ENCODE measurements around the gene PRKCQ. TPM values are rescaled to one million over a fixed set of nuclear protein-coding genes. Genes with fewer than 3 reads are reported as not detected.
"Not testable (repeated sequence)": the region's sequence is repeated elsewhere in the genome, so short reads cannot be mapped to it uniquely, and the experiment has no call there.

The PRKCQ gene
- total RNA-seq, 2 experiments from 2014 or later, result 49.5 to 53.0 TPM

DNA sequence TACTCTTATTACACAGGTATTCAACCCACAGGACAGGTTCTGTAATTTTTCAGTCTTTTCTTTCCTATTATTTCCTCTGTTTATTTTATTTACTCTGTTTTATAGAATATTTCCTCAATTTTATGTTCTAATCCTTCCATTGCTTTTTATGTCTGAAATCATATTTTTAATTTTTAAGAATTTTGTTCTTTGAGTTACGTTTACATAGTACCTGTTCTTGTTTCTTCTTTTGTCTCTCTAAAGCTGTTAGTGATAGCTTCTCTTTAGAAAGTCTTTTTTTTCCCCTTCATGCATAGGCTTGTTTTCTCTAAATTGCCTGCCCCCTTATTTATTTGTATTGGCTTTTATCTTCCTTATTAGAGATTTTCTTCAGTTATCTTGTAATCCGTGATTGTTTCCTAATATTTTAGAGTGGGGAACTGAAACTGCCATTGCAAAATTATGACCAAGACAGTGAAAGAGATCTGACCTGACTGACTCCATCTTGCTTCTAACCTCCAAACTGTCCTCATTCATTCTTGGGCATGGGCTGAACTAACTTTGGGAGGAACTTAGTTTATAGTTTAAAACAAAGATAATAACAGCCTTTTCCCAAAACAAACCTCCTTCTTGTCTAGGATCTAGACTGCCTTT is 189.7 kb downstream of the PRKCQ start:
- no peaks in the 10 kb centered on the region for H3K27me3 Mint-ChIP-seq (ENCODE audit: low read depth)
- peaks cover 18% of the 10 kb centered on the region for H3K4me1 Mint-ChIP-seq (ENCODE audit: low read depth)
- H3K36me3 Mint-ChIP-seq (ENCODE audit: low read depth), result peaks cover 18% of the 10 kb centered on the region
- intact Hi-C loops (cut with micrococcal nuclease), result loop anchor here (10.0 kb wide), 1 partner anchor 446 kb away; no protein-coding TSS in a partner anchor
- CTCF ChIA-PET, result interaction anchor here (0.6 to 4.8 kb wide), 3 partner anchors 12 to 304 kb away, joined by 3 to 22 read pairs (median 4); no protein-coding TSS in a partner anchor
- H3K4me3 Mint-ChIP-seq, result no peak overlapping the region
- H3K9me3 Mint-ChIP-seq, result peaks cover 25% of the 10 kb centered on the region
- DNase-seq, result no peak
- H3K27ac Mint-ChIP-seq, result no peak overlapping the region

DNA sequence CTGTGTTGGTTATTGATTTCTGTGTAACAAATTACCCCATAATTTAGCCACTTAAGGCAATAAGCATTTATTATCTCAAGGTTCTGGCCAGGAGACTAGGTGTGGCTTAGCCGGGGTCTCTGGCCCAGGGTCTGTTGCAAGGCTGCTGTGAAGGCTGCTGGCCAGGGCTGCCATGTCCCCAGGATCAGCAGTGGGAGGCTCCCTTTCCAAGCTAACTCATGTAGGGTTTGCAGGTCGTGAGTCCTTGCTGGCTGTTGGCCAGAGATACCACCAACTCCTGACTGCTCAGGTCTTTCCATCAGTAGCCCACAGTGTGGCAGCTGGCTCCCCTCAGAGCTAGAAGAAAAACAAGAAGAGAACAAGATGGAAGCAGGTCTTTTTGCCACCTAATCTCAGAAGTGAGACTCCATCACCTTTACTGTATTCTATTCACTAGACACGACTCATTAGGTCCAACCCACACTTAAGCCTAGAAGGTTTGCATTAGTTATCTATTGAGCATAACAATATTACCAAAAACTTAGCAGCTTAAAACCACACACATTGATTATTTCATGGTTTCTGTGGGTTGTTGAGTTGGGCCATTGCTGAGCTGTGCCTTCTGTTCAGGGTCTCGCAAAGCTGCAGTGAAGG is 191.7 kb downstream of the PRKCQ start:
- intact Hi-C loops (cut with micrococcal nuclease), result no loop called here
- Mint-ChIP-seq H3K27ac (peak overlapping the region; percentile 68), H3K4me1 (ENCODE audit: low read depth) (peaks cover 18% of the 10 kb centered on the region), H3K36me3 (ENCODE audit: low read depth) (peaks cover 14% of the 10 kb centered on the region), H3K4me3 (no peak overlapping the region), H3K27me3 (ENCODE audit: low read depth) (no peaks in the 10 kb centered on the region), H3K9me3 (peaks cover 25% of the 10 kb centered on the region)
- DNase-seq, result peak; percentile 30
- CTCF ChIA-PET, result interaction anchor here (0.5 to 4.8 kb wide), 7 partner anchors 14 to 954 kb away, joined by 3 to 22 read pairs (median 4); partner anchors contain the start of gene PFKFB3

DNA sequence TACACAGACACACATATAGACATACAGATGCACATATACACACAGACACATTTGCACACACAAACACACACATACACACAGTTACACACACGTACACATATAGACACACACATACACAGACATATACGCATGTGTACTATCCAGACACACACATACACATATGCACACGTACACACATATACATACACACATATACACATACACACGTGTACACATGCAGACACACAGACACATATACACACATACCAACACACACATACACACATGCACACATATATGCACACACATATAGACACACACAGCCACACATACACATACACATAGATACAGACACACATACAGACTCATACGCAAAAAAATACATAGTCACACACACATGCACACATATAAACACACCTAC is 193.1 kb downstream of the PRKCQ start:
- Mint-ChIP-seq H3K27me3 (ENCODE audit: low read depth) (no peaks in the 10 kb centered on the region), H3K36me3 (ENCODE audit: low read depth) (peaks cover 14% of the 10 kb centered on the region), H3K27ac (no peak overlapping the region), H3K4me1 (ENCODE audit: low read depth) (peaks cover 33% of the 10 kb centered on the region), H3K9me3 (peaks cover 25% of the 10 kb centered on the region), H3K4me3 (no peak overlapping the region)
- intact Hi-C loops (cut with micrococcal nuclease), result no loop called here
- CTCF ChIA-PET, result interaction anchor here (2.3 kb wide), 1 partner anchor 185 kb away, joined by 7 read pairs; the partner anchor contains the start of gene PFKFB3
- DNase-seq, result no peak

DNA sequence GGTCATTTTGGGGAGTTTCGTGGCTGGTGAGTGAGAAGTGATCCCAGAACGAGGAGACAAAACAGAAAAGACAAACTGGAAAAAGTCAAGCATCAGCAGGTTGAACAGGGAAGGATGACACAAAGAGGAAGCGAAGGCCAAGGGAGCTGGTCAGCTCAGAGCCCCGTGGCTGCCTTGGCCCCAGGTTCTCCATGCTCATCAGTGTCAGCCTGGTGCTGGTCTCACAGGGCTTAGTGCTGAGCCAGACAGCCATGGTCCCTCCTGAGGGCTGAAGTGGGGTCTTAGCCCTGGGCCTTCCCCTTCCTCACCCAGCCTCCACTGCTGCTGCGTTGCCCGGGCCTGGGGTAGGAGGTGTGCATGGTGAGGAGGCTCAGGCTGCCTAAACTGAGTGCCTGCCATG is 193.7 kb downstream of the PRKCQ start:
- Mint-ChIP-seq H3K27me3 (ENCODE audit: low read depth) (no peaks in the 10 kb centered on the region), H3K36me3 (ENCODE audit: low read depth) (peaks cover 15% of the 10 kb centered on the region), H3K4me1 (ENCODE audit: low read depth) (peaks cover 39% of the 10 kb centered on the region), H3K4me3 (no peak overlapping the region), H3K9me3 (peaks cover 31% of the 10 kb centered on the region), H3K27ac (no peak overlapping the region)
- intact Hi-C loops (cut with micrococcal nuclease), result no loop called here
- CTCF ChIA-PET, result interaction anchor here (0.9 to 2.3 kb wide), 2 partner anchors 15 to 184 kb away, joined by 6 to 7 read pairs; partner anchors contain the start of gene PFKFB3
- DNase-seq, result no peak

DNA sequence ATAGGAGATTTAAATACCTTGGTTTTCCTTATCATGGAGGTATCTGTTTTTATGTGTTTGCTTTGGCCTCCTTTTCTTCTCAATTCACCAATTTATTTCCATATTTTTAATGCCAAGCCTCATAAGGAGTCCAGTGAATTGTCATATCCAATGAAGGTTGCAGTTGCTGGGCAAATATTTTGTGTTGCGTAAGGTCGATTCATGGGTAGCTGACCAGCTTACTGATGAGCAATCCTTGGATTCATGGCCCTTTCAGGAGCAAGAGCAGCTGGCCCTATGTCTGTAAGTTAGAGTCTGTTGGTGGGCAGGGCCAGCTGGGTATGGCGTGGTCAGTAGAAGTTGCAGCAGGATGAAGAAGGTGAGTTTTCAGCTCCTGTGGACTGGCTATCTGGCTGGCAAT is 194.4 kb downstream of the PRKCQ start:
- Mint-ChIP-seq H3K4me3 (no peak overlapping the region), H3K9me3 (peaks cover 32% of the 10 kb centered on the region), H3K4me1 (ENCODE audit: low read depth) (peaks cover 45% of the 10 kb centered on the region), H3K36me3 (ENCODE audit: low read depth) (peaks cover 17% of the 10 kb centered on the region), H3K27me3 (ENCODE audit: low read depth) (no peaks in the 10 kb centered on the region), H3K27ac (no peak overlapping the region)
- CTCF ChIA-PET, result interaction anchor here (0.9 to 2.3 kb wide), 2 partner anchors 16 to 183 kb away, joined by 6 to 7 read pairs; partner anchors contain the start of gene PFKFB3
- no peak for DNase-seq
- intact Hi-C loops (cut with micrococcal nuclease), result no loop called here

DNA sequence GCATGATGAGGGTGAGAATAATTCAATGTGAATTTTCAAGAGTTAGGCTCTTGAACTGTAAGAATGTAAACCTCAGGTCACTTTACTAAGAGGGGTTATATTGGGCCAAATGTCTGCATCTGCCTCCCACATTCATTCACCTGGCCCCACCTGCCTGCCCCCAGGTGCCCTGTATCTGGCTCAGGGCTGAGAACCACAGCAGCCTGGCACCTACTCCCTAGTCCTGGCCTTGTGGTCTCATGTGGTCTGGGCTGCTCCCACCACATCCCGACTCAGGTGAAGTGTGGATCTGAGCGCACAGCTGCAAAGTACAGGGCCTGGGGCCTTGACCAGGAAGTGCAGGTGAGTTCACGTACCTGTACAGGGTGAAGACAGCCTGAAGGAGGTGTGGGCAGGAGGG is 195.2 kb downstream of the PRKCQ start:
- CTCF ChIA-PET, result interaction anchor here (2.3 kb wide), 1 partner anchor 182 kb away, joined by 7 read pairs; the partner anchor contains the start of gene PFKFB3
- H3K27me3 Mint-ChIP-seq (ENCODE audit: low read depth), result no peaks in the 10 kb centered on the region
- peaks cover 37% of the 10 kb centered on the region for H3K9me3 Mint-ChIP-seq
- no peak overlapping the region for H3K4me3 Mint-ChIP-seq
- no peak for DNase-seq
- H3K36me3 Mint-ChIP-seq (ENCODE audit: low read depth), result peaks cover 19% of the 10 kb centered on the region
- peaks cover 45% of the 10 kb centered on the region for H3K4me1 Mint-ChIP-seq (ENCODE audit: low read depth)
- intact Hi-C loops (cut with micrococcal nuclease), result no loop called here
- H3K27ac Mint-ChIP-seq, result no peak overlapping the region

DNA sequence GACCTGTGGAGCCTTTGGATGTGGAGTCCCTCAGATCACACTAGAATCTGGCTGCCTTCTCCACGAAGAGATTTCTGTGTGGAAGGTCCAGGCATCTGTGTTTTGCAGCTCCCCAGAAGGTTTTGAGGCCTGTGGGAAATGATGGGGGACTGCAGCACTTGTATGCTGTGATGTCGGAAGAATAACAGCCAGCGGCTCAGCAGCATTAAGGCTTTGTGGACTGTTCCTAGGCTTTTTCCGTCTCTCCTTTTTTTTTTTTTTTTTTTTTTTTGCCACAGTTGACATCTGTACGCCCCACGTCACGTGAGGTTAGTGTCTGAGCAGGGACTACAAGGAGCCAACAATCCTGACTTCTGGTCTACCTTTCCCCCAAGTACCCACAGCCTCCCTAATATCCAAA is 196.0 kb downstream of the PRKCQ start:
- DNase-seq, result no peak
- Mint-ChIP-seq H3K36me3 (ENCODE audit: low read depth) (peaks cover 23% of the 10 kb centered on the region), H3K27me3 (ENCODE audit: low read depth) (no peaks in the 10 kb centered on the region), H3K4me3 (no peak overlapping the region), H3K9me3 (peaks cover 37% of the 10 kb centered on the region), H3K4me1 (ENCODE audit: low read depth) (peaks cover 39% of the 10 kb centered on the region), H3K27ac (no peak overlapping the region)
- CTCF ChIA-PET, result interaction anchor here (3.0 kb wide), 1 partner anchor 18 kb away, joined by 19 read pairs; no protein-coding TSS in a partner anchor
- intact Hi-C loops (cut with micrococcal nuclease), result no loop called here

DNA sequence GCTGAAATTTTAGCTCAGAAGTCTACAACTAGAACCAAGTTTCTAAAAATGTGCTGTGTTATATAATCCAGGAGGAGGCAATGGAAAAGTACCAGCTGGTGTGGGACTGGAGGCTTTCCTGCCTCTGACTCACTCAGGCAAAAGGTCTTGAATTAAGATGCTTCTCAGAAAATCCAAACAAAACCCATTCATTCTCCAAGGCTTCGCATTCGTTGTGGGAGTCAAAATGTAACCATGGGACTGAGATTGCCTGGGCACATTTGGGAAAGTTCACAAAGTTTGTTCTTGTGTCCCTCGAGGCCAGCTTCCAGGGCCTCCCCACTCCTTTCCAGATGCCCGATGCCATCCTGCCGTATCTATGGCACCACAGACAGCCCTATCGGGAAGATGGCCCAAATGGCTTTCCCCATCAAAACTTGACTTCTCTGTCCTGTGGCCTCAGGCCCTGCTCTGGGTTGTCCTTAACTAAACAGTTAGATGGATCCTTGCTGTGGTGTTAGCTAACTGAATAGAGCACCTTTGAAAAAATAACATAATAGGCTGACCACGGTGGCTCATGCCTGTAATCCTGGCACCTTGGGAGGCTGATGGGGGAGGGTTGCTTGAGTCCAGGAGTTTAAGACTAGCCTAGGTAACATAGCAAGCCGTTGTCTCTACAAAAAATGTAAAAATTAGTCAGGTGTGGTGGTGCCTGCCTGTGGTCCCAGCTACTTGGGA is 196.8 kb downstream of the PRKCQ start:
- H3K9me3 Mint-ChIP-seq, result peaks cover 38% of the 10 kb centered on the region
- H3K27me3 Mint-ChIP-seq (ENCODE audit: low read depth), result no peaks in the 10 kb centered on the region
- CTCF ChIA-PET, result interaction anchor here (0.6 to 3.0 kb wide), 4 partner anchors 16 to 1144 kb away, joined by 3 to 19 read pairs (median 3); no protein-coding TSS in a partner anchor
- H3K4me1 Mint-ChIP-seq (ENCODE audit: low read depth), result peaks cover 32% of the 10 kb centered on the region
- H3K4me3 Mint-ChIP-seq, result no peak overlapping the region
- intact Hi-C loops (cut with micrococcal nuclease), result no loop called here
- DNase-seq, result no peak
- peaks cover 27% of the 10 kb centered on the region for H3K36me3 Mint-ChIP-seq (ENCODE audit: low read depth)
- H3K27ac Mint-ChIP-seq, result no peak overlapping the region

DNA sequence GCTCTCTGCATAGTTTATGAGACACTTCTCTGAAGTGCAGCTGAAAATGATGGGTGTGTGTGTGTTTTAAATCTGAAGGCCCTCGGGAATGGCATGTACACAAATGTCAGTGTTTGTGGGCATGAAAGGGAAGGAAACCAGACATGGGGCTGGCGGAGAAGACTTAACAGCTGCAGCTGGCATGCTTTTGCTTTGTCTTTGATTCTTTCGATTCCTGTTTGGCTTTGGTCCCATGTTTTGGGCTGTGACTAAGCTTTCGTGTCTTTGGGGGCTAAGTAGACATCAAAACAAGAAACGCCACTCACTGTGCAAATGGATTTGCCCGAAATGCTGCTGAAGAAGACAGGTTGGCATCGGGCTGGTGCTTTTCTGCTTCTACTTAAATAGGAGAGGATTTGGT is 198.0 kb downstream of the PRKCQ start:
- CTCF ChIA-PET, result interaction anchor here (0.6 to 3.0 kb wide), 4 partner anchors 13 to 183 kb away, joined by 3 to 19 read pairs (median 4); no protein-coding TSS in a partner anchor
- Mint-ChIP-seq H3K27ac (peak overlapping the region; percentile 70), H3K36me3 (ENCODE audit: low read depth) (peaks cover 25% of the 10 kb centered on the region), H3K27me3 (ENCODE audit: low read depth) (no peaks in the 10 kb centered on the region), H3K4me3 (peak overlapping the region; percentile 38), H3K9me3 (peaks cover 35% of the 10 kb centered on the region), H3K4me1 (ENCODE audit: low read depth) (peaks cover 27% of the 10 kb centered on the region)
- intact Hi-C loops (cut with micrococcal nuclease), result loop anchor here (1.0 kb wide), 2 partner anchors 34 to 112 kb away; no protein-coding TSS in a partner anchor
- peak; percentile 80 for DNase-seq

DNA sequence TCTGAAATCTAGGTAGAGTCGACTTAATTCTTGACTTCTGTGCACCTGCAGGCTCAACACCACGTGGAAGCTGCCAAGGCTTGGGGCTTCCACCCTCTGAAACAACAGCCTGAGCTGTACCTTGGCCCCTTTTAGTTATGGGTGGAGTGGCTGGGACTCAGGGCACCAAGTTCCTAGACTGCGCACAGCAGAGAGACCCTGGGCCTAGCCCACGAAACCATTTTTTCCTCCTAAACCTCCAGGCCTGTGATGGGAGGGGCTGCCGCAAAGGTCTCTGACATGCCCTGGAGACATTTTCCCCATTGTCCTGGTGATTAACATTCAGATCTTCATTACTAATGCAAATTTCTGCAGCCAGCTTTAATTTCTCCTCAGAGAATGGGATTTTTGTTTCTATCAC is 199.6 kb downstream of the PRKCQ start:
- CTCF ChIA-PET; H3K27ac Mint-ChIP-seq; DNase-seq; intact Hi-C loops (cut with micrococcal nuclease); H3K4me3 Mint-ChIP-seq; H3K27me3 Mint-ChIP-seq (ENCODE audit: low read depth): not testable (repeated sequence)
- Mint-ChIP-seq H3K36me3 (ENCODE audit: low read depth) (peaks cover 25% of the 10 kb centered on the region), H3K4me1 (ENCODE audit: low read depth) (peaks cover 30% of the 10 kb centered on the region), H3K9me3 (peaks cover 35% of the 10 kb centered on the region)

DNA sequence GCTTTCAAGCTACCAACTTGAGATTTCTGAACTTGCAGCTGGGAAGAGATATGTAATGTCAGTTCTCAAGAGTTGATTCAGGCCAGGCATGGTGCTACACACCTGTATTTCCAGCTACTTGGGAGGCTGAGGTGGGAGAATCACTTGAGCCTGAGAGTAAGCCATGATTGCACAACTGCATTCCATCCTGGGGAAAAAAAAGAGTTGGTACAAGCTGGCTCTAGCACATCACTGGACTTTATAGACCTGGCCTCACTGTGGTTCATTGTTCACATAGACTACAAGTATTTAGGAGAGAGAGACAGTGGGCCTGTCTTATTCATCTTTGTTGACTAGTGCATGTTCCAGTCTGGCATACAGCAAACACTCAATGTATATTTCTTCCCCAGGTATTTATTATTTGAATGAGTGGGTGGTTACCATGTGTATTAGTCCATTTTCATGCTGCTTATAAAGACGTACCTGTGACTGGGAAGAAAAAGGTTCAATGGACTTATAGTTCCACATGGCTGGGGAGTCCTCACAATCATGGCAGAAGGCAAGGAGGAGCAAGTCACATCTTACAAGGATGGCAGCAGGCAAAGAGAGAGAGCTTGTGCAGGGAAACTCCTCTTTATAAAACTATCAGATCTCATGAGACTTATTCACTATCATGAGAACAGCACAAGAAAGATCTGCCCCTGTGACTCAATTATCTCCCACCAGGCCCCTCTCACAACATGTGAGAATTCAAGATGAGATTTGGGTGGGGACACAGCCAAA is 200.9 kb downstream of the PRKCQ start:
- peaks cover 30% of the 10 kb centered on the region for H3K4me1 Mint-ChIP-seq (ENCODE audit: low read depth)
- CTCF ChIA-PET, result interaction anchor here (1.9 kb wide), 1 partner anchor 27 kb away, joined by 8 read pairs; no protein-coding TSS in a partner anchor
- no peak overlapping the region for H3K4me3 Mint-ChIP-seq
- peaks cover 25% of the 10 kb centered on the region for H3K36me3 Mint-ChIP-seq (ENCODE audit: low read depth)
- DNase-seq, result no peak
- no peak overlapping the region for H3K27ac Mint-ChIP-seq
- no peaks in the 10 kb centered on the region for H3K27me3 Mint-ChIP-seq (ENCODE audit: low read depth)
- peaks cover 35% of the 10 kb centered on the region for H3K9me3 Mint-ChIP-seq
- intact Hi-C loops (cut with micrococcal nuclease), result no loop called here
